GM19395 (cell line): ENCODE data around the gene TRABD2B.
"Not testable (repeated sequence)": the region's sequence is repeated elsewhere in the genome, so short reads cannot be mapped to it uniquely, and the experiment has no call there.

Source experiments
- ATAC-seq: cut with Tn5 transposase; IDR thresholded peaks from one replicate; pipeline ENCODE4 v1.9.1; 2021; ENCODE audit warnings: mild to moderate bottlenecking, moderate library complexity; ENCODE audit not compliant: unreplicated experiment

The TRABD2B gene

GRCh38 chr1:47970882-47971281 lies 26.3 kb downstream of the TRABD2B start:
- no peak for ATAC-seq

- ATAC-seq, result no peak
These were observed 27.7 kb downstream of the TRABD2B start for GRCh38 chr1:47969478-47969877.

- no peak for ATAC-seq
These were observed 28.7 kb downstream of the TRABD2B start for GRCh38 chr1:47968556-47968888.

GRCh38 chr1:47967864-47968555 lies 29.2 kb downstream of the TRABD2B start:
- ATAC-seq, result no peak

- ATAC-seq, result no peak
These were observed 31.4 kb downstream of the TRABD2B start for GRCh38 chr1:47965816-47966215.

GRCh38 chr1:47964636-47965035 lies 32.5 kb downstream of the TRABD2B start:
- ATAC-seq, result no peak

GRCh38 chr1:47963568-47964358 lies 33.4 kb downstream of the TRABD2B start:
- no peak for ATAC-seq

GRCh38 chr1:47962750-47963492 lies 34.3 kb downstream of the TRABD2B start:
- ATAC-seq, result no peak

- not testable (repeated sequence) for ATAC-seq
These were observed 35.4 kb downstream of the TRABD2B start for GRCh38 chr1:47961835-47962234.

GRCh38 chr1:47956491-47956890 lies 40.7 kb downstream of the TRABD2B start:
- not testable (repeated sequence) for ATAC-seq

GRCh38 chr1:47953661-47954060 lies 43.5 kb downstream of the TRABD2B start:
- no peak for ATAC-seq

GRCh38 chr1:47951545-47952235 lies 45.5 kb downstream of the TRABD2B start:
- no peak for ATAC-seq

GRCh38 chr1:47951026-47951425 lies 46.2 kb downstream of the TRABD2B start:
- no peak for ATAC-seq

- no peak for ATAC-seq
These were observed 46.7 kb downstream of the TRABD2B start for GRCh38 chr1:47950471-47950870.

GRCh38 chr1:47948126-47948525 lies 49.1 kb downstream of the TRABD2B start:
- no peak for ATAC-seq

- ATAC-seq, result no peak
These were observed 49.7 kb downstream of the TRABD2B start for GRCh38 chr1:47947531-47947930.

- no peak for ATAC-seq
These were observed 52.6 kb downstream of the TRABD2B start for GRCh38 chr1:47944561-47944960.

- no peak for ATAC-seq
These were observed 55.0 kb downstream of the TRABD2B start for GRCh38 chr1:47942240-47942629.

- ATAC-seq, result no peak
These were observed 55.5 kb downstream of the TRABD2B start for GRCh38 chr1:47941609-47942239.

- ATAC-seq, result no peak
These were observed 56.4 kb downstream of the TRABD2B start for GRCh38 chr1:47940779-47941178.

- ATAC-seq, result no peak
These were observed 56.9 kb downstream of the TRABD2B start for GRCh38 chr1:47940326-47940725.
